Measurements from ENCODE around the gene FNDC3B.
A peak's percentile ranks its signal among the peaks of the same experiment; 100 is the strongest.

Gene FNDC3B

GRCh38 chr3:172097585-172097984 lies 58.2 kb downstream of the FNDC3B start:
- no peak for DNase-seq

- DNase-seq, result peak; percentile 60
These were observed 59.5 kb downstream of the FNDC3B start for GRCh38 chr3:172098698-172099494.

- DNase-seq, result no peak
These were observed 60.1 kb downstream of the FNDC3B start for GRCh38 chr3:172099495-172099808.

- DNase-seq, result no peak
These were observed 61.1 kb downstream of the FNDC3B start for GRCh38 chr3:172100482-172100881.

- DNase-seq, result no peak
These were observed 61.7 kb downstream of the FNDC3B start for GRCh38 chr3:172101107-172101506.

- no peak for DNase-seq
These were observed 62.9 kb downstream of the FNDC3B start for GRCh38 chr3:172102123-172102882.

- no peak for DNase-seq
These were observed 63.5 kb downstream of the FNDC3B start for GRCh38 chr3:172102883-172103310.

- no peak for DNase-seq
These were observed 64.3 kb downstream of the FNDC3B start for GRCh38 chr3:172103724-172104123.

- peak; percentile 68 for DNase-seq
These were observed 65.2 kb downstream of the FNDC3B start for GRCh38 chr3:172104471-172105072.

GRCh38 chr3:172106037-172106954 lies 66.9 kb downstream of the FNDC3B start:
- no peak for DNase-seq

- DNase-seq, result no peak
These were observed 67.6 kb downstream of the FNDC3B start for GRCh38 chr3:172106989-172107388.

GRCh38 chr3:172107403-172107802 lies 68.0 kb downstream of the FNDC3B start:
- DNase-seq, result no peak

- DNase-seq, result no peak
These were observed 70.9 kb downstream of the FNDC3B start for GRCh38 chr3:172110127-172110779.

- DNase-seq, result no peak
These were observed 71.8 kb downstream of the FNDC3B start for GRCh38 chr3:172111163-172111562.

GRCh38 chr3:172112078-172112733 lies 72.8 kb downstream of the FNDC3B start:
- no peak for DNase-seq

- DNase-seq, result no peak
These were observed 73.3 kb downstream of the FNDC3B start for GRCh38 chr3:172112734-172113120.

GRCh38 chr3:172113710-172114109 lies 74.3 kb downstream of the FNDC3B start:
- DNase-seq, result no peak

GRCh38 chr3:172115059-172115458 lies 75.7 kb downstream of the FNDC3B start:
- no peak for DNase-seq

- no peak for DNase-seq
These were observed 76.4 kb downstream of the FNDC3B start for GRCh38 chr3:172115787-172116186.

GRCh38 chr3:172118019-172118418 lies 78.6 kb downstream of the FNDC3B start:
- no peak for DNase-seq

GRCh38 chr3:172119266-172119969 lies 80.0 kb downstream of the FNDC3B start:
- no peak for DNase-seq
